A549 (cell line): ENCODE results near the gene PDE3B. TPM values are rescaled to one million over a fixed set of nuclear protein-coding genes. Genes with fewer than 3 reads are reported as not detected.

Experiments
- ATAC-seq, 2 experiments: fragments of 200-7000 bp in 1 of 2; fragments of >200 bp in 1 of 2; cut with Nextera tagmentation in 1 of 2; cut with Tn5 transposase in 1 of 2; 3 replicates each; pipeline versions ENCODE4 v1.8.0 to v1.9.1; 2018 to 2020; ENCODE audit warnings: mild to moderate bottlenecking in 1 of 2, moderate library complexity in 1 of 2
- CTCF ChIA-PET: fragments of 300-600 bp; sonication (Branson Sonifier 250); formaldehyde crosslinking; extraction: SDS; loops from one replicate; lab custom pipeline; 2021; ENCODE audit warnings: antibody characterized with exemption, inconsistent platforms; lab: Yijun Ruan, JAX
- POLR2A ChIA-PET: fragments of 350-600 bp; formaldehyde crosslinking; extraction: SDS; loops from one replicate; lab custom pipeline; 2021; ENCODE audit warnings: antibody characterized with exemption, inconsistent platforms; lab: Yijun Ruan, JAX
- DNase-seq, 2 experiments: peaks; one replicate each; pipeline versions ENCODE4 v3.0.0 to v3.0.0-alpha.2; 2011 to 2016; ENCODE audit warnings: low read depth in 1 of 2, low spot score in 1 of 2
- FAIRE-seq: peaks from 2 replicates; lab custom pipeline; 2011; peaks lifted over from hg19 to GRCh38; lab: Jason Lieb, UNC
- H3K27ac ChIP-seq, 2 experiments: fragments of >200 bp; sonication (Bioruptor Twin); formaldehyde crosslinking; 3 replicates each; pipeline ENCODE4 v1.5.1; 2016 to 2017
- H3K4me1 ChIP-seq: fragments of >200 bp; sonication (Bioruptor Twin); formaldehyde crosslinking; 3 replicates; pipeline ENCODE4 v1.6.1; 2016
- H3K4me2 ChIP-seq: fragments of >200 bp; sonication (Bioruptor Twin); formaldehyde crosslinking; 3 replicates; pipeline ENCODE4 v1.6.1; 2016
- H3K4me3 ChIP-seq: fragments of >200 bp; sonication (Bioruptor Twin); formaldehyde crosslinking; 3 replicates; pipeline ENCODE4 v1.5.1; 2016
- H3K9me3 ChIP-seq: fragments of >200 bp; sonication (Bioruptor Twin); formaldehyde crosslinking; 3 replicates; pipeline ENCODE4 v1.6.1; 2016
- BCL3 ChIP-seq: fragments of >200 bp; sonication (Bioruptor Twin); formaldehyde crosslinking; IDR thresholded peaks from 3 replicates; pipeline ENCODE4 v1.6.1; 2016
- BHLHE40 ChIP-seq: IDR thresholded peaks from 2 replicates; pipeline ENCODE4 v1.6.1; 2012; ENCODE audit warnings: low read depth, low read length, inconsistent platforms
- CBX2 ChIP-seq: fragments of 200-600 bp; sonication (generic); IDR thresholded peaks from 2 replicates; pipeline ENCODE4 v1.6.1; 2016; ENCODE audit warnings: low read depth, mild to moderate bottlenecking, borderline replicate concordance
- CHD2 ChIP-seq: fragments of 150-350 bp; IDR thresholded peaks from 2 replicates; pipeline ENCODE4 v1.6.1; 2014; ENCODE audit warnings: low read length; ENCODE audit not compliant: partially characterized antibody
- EHMT2 ChIP-seq: fragments of 200-600 bp; sonication (generic); IDR thresholded peaks from 2 replicates; pipeline ENCODE4 v1.6.1; 2016; ENCODE audit warnings: antibody characterized with exemption, low read depth, mild to moderate bottlenecking, moderate library complexity
- ELK1 ChIP-seq: fragments of 150-350 bp; IDR thresholded peaks from 2 replicates; pipeline ENCODE4 v1.6.1; 2014; ENCODE audit warnings: low read depth, mild to moderate bottlenecking, low read length
- HDAC2 ChIP-seq: fragments of 200-600 bp; sonication (generic); IDR thresholded peaks from 2 replicates; pipeline ENCODE4 v1.6.1; 2016
- HEYL ChIP-seq: fragments of 250-450 bp; sonication (Bioruptor Pico); IDR thresholded peaks from 2 replicates; pipeline ENCODE4 v1.8.0; 2021; ENCODE audit warnings: mild to moderate bottlenecking, moderate library complexity
- HMGXB4 ChIP-seq: fragments of 250-450 bp; sonication (Bioruptor Pico); IDR thresholded peaks from 2 replicates; pipeline ENCODE4 v1.5.0; 2021; ENCODE audit warnings: mild to moderate bottlenecking, moderate library complexity, borderline replicate concordance
- NPAS2 ChIP-seq: fragments of 250-450 bp; sonication (Bioruptor Pico); IDR thresholded peaks from 2 replicates; pipeline ENCODE4 v1.8.0; 2022; ENCODE audit warnings: mild to moderate bottlenecking, moderate library complexity, borderline replicate concordance
- PBX3 ChIP-seq: IDR thresholded peaks from 2 replicates; pipeline ENCODE4 v1.6.1; 2012
- POLR2AphosphoS2 ChIP-seq: conservative IDR thresholded peaks from 2 replicates; pipeline ENCODE4 v1.6.1; 2012; ENCODE audit warnings: low read length, improper control_type of control experiment, inconsistent platforms
- RAD21 ChIP-seq, 2 experiments: fragments of >200 bp in 1 of 2; sonication (Bioruptor Twin) in 1 of 2; formaldehyde crosslinking in 1 of 2; IDR thresholded peaks in 1 of 2; conservative IDR thresholded peaks in 1 of 2; 2 replicates in 1 of 2; 3 replicates in 1 of 2; pipeline ENCODE4 v1.6.1; 2012 to 2018; ENCODE audit warnings: inconsistent platforms in 1 of 2
- RARB ChIP-seq: fragments of 250-450 bp; sonication (Bioruptor Pico); IDR thresholded peaks from 2 replicates; pipeline ENCODE4 v1.8.0; 2021; ENCODE audit warnings: mild to moderate bottlenecking, moderate library complexity
- RCOR1 ChIP-seq: fragments of 150-350 bp; IDR thresholded peaks from 2 replicates; pipeline ENCODE4 v1.6.1; 2014; ENCODE audit warnings: antibody characterized with exemption, low read length, low read depth
- REST ChIP-seq: fragments of 200-600 bp; sonication (generic); IDR thresholded peaks from 2 replicates; pipeline ENCODE4 v1.6.1; 2016; ENCODE audit warnings: antibody characterized with exemption, mild to moderate bottlenecking, moderate library complexity
- RFX5 ChIP-seq: fragments of 450-650 bp; IDR thresholded peaks from 2 replicates; pipeline ENCODE4 v1.7.1; 2014; ENCODE audit warnings: antibody characterized with exemption, mild to moderate bottlenecking, moderate library complexity
- SMC3 ChIP-seq: fragments of >200 bp; sonication (Bioruptor Twin); formaldehyde crosslinking; IDR thresholded peaks from 3 replicates; pipeline ENCODE4 v1.6.1; 2018; ENCODE audit warnings: inconsistent platforms
- SREBF2 ChIP-seq: fragments of 450-650 bp; IDR thresholded peaks from 2 replicates; pipeline ENCODE4 v1.6.1; 2014; ENCODE audit warnings: mild to moderate bottlenecking, moderate library complexity
- ZFP36 ChIP-seq: fragments of 450-650 bp; IDR thresholded peaks from 2 replicates; pipeline ENCODE4 v1.6.1; 2014; ENCODE audit warnings: borderline replicate concordance; ENCODE audit not compliant: partially characterized antibody
- polyA plus RNA-seq, 4 experiments: library from polyadenylated mRNA; depleted of rRNA in 3 of 4; stranded (reverse); fragments of >200 nt; fragmentation: RNase III in 1 of 4; extraction: RNeasy Plus Mini Kit Qiagen cat#74134 plus additional on column Dnase treatment in 1 of 4; gene quantifications; 2 replicates in 3 of 4; 3 replicates in 1 of 4; pipeline ENCODE4 v1.2.3, GENCODE V29; 2011 to 2017

Gene PDE3B
- polyA plus RNA-seq, 2 of the 4 experiments (the other 2 are of a cell fraction) = 2.4 to 2.9 TPM

- ChIA-PET POLR2A (no interaction called here), CTCF (no interaction called here)
- no peak overlapping the region for H3K4me3 ChIP-seq
- no peaks in the 10 kb centered on the region for H3K4me1 ChIP-seq
- no peak for FAIRE-seq
- H3K9me3 ChIP-seq = no peaks in the 10 kb centered on the region
- no peak for DNase-seq
- no peak for ATAC-seq
- no peak overlapping the region for H3K4me2 ChIP-seq
- H3K27ac ChIP-seq = no peak overlapping the region
- TF ChIP-seq PBX3 (no peak), RARB (CRISPR knock-in tag) (no peak), SMC3 (no peak), HDAC2 (no peak), REST (no peak), ELK1 (no peak), RAD21 (conservative IDR thresholded peaks at IDR 0.05 in 1 of 2, IDR thresholded peaks at IDR 0.05 in 1 of 2) (no peak), CBX2 (no peak), ZFP36 (no peak), NPAS2 (CRISPR knock-in tag) (no peak), RCOR1 (no peak), RFX5 (no peak), BCL3 (no peak), HMGXB4 (CRISPR knock-in tag) (no peak), POLR2AphosphoS2 (no peak), HEYL (CRISPR knock-in tag) (no peak), SREBF2 (no peak), BHLHE40 (no peak), EHMT2 (no peak), CHD2 (no peak)
Observed at GRCh38 chr11:14766585-14766984, 123.0 kb downstream of the PDE3B start.
